22Rv1 (cell line): Measurements from ENCODE around the gene DLGAP3.

Experiments
- H3K27ac ChIP-seq: fragments of 450-650 bp; 2 replicates; pipeline ENCODE4 v1.5.1; 2017
- ZFX ChIP-seq: fragments of 450-650 bp; IDR thresholded peaks from 2 replicates; pipeline ENCODE4 v1.6.1; 2017; ENCODE audit warnings: antibody characterized with exemption, borderline replicate concordance
- TF ChIP-seq, protein P1 (sequence below): fragments of 450-650 bp; IDR thresholded peaks from 2 replicates; pipeline ENCODE4 v1.5.1; 2017; ENCODE audit warnings: mild to moderate bottlenecking

The DLGAP3 gene

GRCh38 chr1:34864759-34865158 lies 64.7 kb downstream of the DLGAP3 start:
- no peak overlapping the region for H3K27ac ChIP-seq
- TF ChIP-seq, protein P1, sequence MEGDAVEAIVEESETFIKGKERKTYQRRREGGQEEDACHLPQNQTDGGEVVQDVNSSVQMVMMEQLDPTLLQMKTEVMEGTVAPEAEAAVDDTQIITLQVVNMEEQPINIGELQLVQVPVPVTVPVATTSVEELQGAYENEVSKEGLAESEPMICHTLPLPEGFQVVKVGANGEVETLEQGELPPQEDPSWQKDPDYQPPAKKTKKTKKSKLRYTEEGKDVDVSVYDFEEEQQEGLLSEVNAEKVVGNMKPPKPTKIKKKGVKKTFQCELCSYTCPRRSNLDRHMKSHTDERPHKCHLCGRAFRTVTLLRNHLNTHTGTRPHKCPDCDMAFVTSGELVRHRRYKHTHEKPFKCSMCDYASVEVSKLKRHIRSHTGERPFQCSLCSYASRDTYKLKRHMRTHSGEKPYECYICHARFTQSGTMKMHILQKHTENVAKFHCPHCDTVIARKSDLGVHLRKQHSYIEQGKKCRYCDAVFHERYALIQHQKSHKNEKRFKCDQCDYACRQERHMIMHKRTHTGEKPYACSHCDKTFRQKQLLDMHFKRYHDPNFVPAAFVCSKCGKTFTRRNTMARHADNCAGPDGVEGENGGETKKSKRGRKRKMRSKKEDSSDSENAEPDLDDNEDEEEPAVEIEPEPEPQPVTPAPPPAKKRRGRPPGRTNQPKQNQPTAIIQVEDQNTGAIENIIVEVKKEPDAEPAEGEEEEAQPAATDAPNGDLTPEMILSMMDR = no peak
- no peak for TF ChIP-seq ZFX

DNA sequence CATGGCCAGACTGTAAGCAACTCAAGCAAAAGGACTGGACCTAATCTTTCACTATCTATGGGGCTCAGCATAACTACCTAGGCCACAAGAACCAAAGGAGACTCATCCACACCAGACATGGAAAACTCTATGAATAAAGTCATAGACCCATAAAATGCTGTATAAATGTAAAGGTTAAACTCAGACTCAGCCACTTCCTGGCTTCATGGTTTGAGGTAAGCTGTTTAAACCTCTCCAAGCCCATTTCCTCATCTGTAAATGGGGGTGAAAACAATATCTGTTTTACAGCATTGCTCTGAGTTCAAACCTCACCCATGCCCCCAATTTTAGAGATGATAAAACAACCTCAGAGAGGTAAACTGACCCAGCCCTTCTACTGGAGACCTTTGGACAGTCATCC lies 65.9 kb downstream of the DLGAP3 start:
- no peak overlapping the region for H3K27ac ChIP-seq
- TF ChIP-seq ZFX = no peak
- TF ChIP-seq, protein P1 = no peak

GRCh38 chr1:34859446-34860200 lies 69.8 kb downstream of the DLGAP3 start, which contains the start of gene SMIM12:
SMIM12 (minus strand) TSS chr1:34859749; CDS start chr1:34855977, 3,772 bp downstream.
- TF ChIP-seq, protein P1 = peak; percentile 96
- no peak for TF ChIP-seq ZFX

GRCh38 chr1:34858901-34859445 lies 70.5 kb downstream of the DLGAP3 start:
- H3K27ac ChIP-seq = peak overlapping the region; percentile 67
- TF ChIP-seq, protein P1 = no peak
- no peak for TF ChIP-seq ZFX

More at GRCh38 chr1:34859446-34860200, 69.8 kb downstream of the DLGAP3 start, which contains the start of gene SMIM12:
- H3K27ac ChIP-seq = peak within 1 kb of the TSS; percentile 67

DNA sequence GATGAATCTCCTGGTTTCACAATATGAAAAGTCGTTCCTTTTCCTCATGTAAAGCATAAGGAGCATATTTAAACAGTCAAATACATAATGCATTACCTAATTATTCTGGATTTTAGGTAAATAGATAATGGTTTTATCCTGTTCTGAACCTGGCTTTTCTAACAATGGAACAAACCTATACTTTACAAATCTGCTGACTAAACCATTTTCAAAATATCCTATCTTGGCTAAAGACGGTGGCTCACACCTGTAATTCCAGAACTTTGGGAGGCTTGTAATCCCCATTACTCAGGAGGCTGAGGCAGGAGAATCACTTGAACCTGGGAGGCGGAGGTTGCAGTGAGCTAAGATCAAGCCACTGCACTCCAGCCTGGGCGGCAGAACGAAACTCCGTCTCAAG lies 72.8 kb downstream of the DLGAP3 start:
- no peak for TF ChIP-seq ZFX
- TF ChIP-seq, protein P1 = no peak
- H3K27ac ChIP-seq = no peak overlapping the region

DNA sequence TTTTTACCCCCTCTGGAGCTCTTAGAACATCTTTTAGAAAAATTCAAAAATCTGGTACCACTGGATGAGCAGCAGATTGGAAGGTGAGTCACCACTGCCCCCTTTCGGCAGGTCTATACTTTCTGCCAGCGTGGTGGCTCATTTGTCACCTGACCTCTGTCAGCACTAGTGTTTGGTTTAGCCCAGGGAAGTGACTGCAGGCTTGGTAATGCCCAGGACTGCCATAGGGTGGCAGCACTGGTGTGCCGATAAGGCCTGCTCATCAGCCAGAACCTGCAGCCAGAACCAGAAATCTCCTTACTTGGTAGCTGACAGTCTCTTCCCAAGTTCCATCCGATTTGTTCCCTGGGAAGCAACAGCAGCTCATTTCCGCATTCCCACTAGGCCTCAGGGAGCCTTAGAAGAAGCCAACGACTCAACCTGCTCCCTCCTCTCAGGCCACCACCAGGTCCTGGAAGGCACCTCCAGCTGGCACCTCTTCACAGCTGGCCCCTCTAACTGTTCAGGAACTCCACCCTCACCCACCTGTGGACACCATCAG lies 76.7 kb downstream of the DLGAP3 start:
- no peak overlapping the region for H3K27ac ChIP-seq
- TF ChIP-seq, protein P1 = peak; percentile 99
- no peak for TF ChIP-seq ZFX
